Gastrocnemius medialis (tissue), 4 donors: ENCODE data around the gene LILRB1.

Experiments
- CTCF ChIP-seq, 5 experiments: fragments of 450-650 bp in 3 of 5; fragments of 200-600 bp in 2 of 5; sonication (generic) in 2 of 5; IDR thresholded peaks in 4 of 5; conservative IDR thresholded peaks in 1 of 5; 1 replicate in 4 of 5; 2 replicates in 1 of 5; pipeline ENCODE4 v1.5.1; 2016 to 2019; ENCODE audit warnings: antibody characterized with exemption in 5 of 5, mild to moderate bottlenecking in 3 of 5, moderate library complexity in 3 of 5
- POLR2A ChIP-seq, 2 donors: fragments of 450-650 bp; IDR thresholded peaks; one replicate each; pipeline ENCODE4 v1.6.1; 2017; ENCODE audit warnings: antibody characterized with exemption in 2 of 2, mild to moderate bottlenecking in 2 of 2, moderate library complexity in 2 of 2

- no peak for TF ChIP-seq POLR2A (IDR thresholded peaks at IDR 0.05)
- no peak for TF ChIP-seq CTCF (IDR thresholded peaks at IDR 0.05 in 4 of 5, conservative IDR thresholded peaks at IDR 0.05 in 1 of 5)
Observed at GRCh38 chr19:54659300-54659699, 29.0 kb downstream of the LILRB1 start.
